Endothelial cell of umbilical vein (primary cell): ENCODE measurements around the gene IL32.

ENCODE experiments used
- FOS ChIP-seq: IDR thresholded peaks from 2 replicates; pipeline ENCODE4 v1.6.1; 2011; ENCODE audit warnings: mild to moderate bottlenecking, low read length, moderate library complexity, borderline replicate concordance; ENCODE audit not compliant: insufficient read depth
- GATA2 ChIP-seq: IDR thresholded peaks from 2 replicates; pipeline ENCODE4 v1.7.0; 2011; ENCODE audit warnings: low read depth, mild to moderate bottlenecking, moderate library complexity, mixed read lengths, low read length; ENCODE audit not compliant: insufficient read length, insufficient read depth
- POLR2AphosphoS5 ChIP-seq: IDR thresholded peaks from 2 replicates; pipeline ENCODE4 v1.6.1; 2012; ENCODE audit warnings: low read depth, mild to moderate bottlenecking, control low read depth, low read length, moderate library complexity; ENCODE audit not compliant: insufficient read depth
- TF ChIP-seq, protein P1 (sequence below), 2 donors: IDR thresholded peaks; 1 replicate in 1 of 2; 2 replicates in 1 of 2; pipeline ENCODE4 v1.5.1; 2011; ENCODE audit warnings: low read length in 2 of 2, mild to moderate bottlenecking in 2 of 2, moderate library complexity in 2 of 2, control low read depth in 1 of 2, inconsistent platforms in 1 of 2, low read depth in 1 of 2; ENCODE audit not compliant: insufficient read depth in 1 of 2; ENCODE audit errors: extremely low read depth in 1 of 2
- TF ChIP-seq, protein P2 (sequence below): IDR thresholded peaks from 2 replicates; pipeline ENCODE4 v1.6.1; 2011; ENCODE audit not compliant: insufficient read depth, insufficient read length

DNA sequence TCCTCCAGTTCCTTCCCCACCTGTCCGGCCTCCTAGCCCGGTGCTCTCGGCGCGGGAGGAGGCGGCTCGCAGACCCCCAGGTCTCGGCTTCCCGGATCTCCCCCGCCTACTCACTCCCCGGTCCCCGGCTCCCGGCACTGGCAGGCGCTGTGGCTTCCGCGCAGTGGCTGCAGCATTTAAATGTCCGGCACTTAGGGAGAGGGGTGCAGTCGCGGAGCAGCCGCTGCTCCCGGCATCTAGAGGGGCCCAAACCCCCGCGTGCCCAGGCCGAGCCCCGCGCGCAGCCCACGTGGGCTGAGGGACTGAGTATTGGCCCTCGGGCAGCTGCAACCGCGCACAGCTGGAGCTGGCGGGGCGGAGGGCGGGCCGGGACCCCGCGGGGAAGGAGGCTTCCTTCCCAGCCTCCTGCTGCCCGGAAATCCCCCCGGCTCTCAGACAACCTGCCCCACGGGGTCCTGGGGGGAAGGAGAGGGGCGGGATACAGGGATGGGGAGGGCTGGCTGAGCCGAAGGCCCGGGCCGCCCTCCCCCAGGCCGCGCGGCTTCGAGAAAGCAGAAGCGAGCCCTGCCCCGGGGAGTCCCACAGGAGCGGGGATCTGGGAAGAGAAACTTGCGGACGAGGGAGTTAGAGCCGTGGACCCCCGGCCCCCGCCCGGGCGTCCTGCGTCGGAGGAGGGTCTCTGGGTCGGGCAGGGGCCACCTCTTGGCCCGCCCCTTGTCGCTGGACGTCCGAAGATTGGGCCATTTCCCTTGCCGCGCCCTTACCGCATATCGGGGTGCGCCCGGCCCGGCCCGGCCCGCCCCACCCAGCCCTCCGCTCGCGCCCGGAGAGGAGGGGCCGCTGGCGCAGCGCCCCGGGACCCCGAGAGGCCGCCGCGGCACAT is 19.4 kb upstream of the IL32 start, which contains the start of gene MMP25:
- TF ChIP-seq FOS (no peak), POLR2AphosphoS5 (no peak), GATA2 (no peak)
- TF ChIP-seq, protein P1, sequence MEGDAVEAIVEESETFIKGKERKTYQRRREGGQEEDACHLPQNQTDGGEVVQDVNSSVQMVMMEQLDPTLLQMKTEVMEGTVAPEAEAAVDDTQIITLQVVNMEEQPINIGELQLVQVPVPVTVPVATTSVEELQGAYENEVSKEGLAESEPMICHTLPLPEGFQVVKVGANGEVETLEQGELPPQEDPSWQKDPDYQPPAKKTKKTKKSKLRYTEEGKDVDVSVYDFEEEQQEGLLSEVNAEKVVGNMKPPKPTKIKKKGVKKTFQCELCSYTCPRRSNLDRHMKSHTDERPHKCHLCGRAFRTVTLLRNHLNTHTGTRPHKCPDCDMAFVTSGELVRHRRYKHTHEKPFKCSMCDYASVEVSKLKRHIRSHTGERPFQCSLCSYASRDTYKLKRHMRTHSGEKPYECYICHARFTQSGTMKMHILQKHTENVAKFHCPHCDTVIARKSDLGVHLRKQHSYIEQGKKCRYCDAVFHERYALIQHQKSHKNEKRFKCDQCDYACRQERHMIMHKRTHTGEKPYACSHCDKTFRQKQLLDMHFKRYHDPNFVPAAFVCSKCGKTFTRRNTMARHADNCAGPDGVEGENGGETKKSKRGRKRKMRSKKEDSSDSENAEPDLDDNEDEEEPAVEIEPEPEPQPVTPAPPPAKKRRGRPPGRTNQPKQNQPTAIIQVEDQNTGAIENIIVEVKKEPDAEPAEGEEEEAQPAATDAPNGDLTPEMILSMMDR (IDR thresholded peaks at IDR 0.05; ENCODE audit: extremely low read depth in 1 of 2, insufficient read depth in 1 of 2, low read depth in 1 of 2, low read length in 2 of 2), result no peak
- TF ChIP-seq, protein P2, sequence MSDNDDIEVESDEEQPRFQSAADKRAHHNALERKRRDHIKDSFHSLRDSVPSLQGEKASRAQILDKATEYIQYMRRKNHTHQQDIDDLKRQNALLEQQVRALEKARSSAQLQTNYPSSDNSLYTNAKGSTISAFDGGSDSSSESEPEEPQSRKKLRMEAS, result no peak
